Measurements from ENCODE around the gene ANAPC7.
"Not testable (repeated sequence)": the region's sequence is repeated elsewhere in the genome, so short reads cannot be mapped to it uniquely, and the experiment has no call there.

GRCh38 chr12:110378131-110378790, 25.2 kb downstream of the ANAPC7 start:
- not testable (repeated sequence) for TF ChIP-seq ZFP30 (CRISPR knock-in tag; IDR thresholded peaks at IDR 0.05); ZNF70 (CRISPR knock-in tag; IDR thresholded peaks at IDR 0.05); OSR1 (CRISPR knock-in tag; IDR thresholded peaks at IDR 0.05); TCF4 (CRISPR knock-in tag; IDR thresholded peaks at IDR 0.05; ENCODE audit: borderline replicate concordance)
